Sciatic nerve (tissue), 2 donors: ENCODE data around the gene CCR4. TPM values are rescaled to one million over a fixed set of nuclear protein-coding genes. Genes with fewer than 3 reads are reported as not detected.
A peak's percentile ranks its signal among the peaks of the same experiment; 100 is the strongest.
"Not testable (repeated sequence)": the region's sequence is repeated elsewhere in the genome, so short reads cannot be mapped to it uniquely, and the experiment has no call there.

Experiments used
- ATAC-seq: fragments of 200-7000 bp; cut with Tn5 transposase; one replicate; pipeline ENCODE4 v1.9.1; 2020; ENCODE audit warnings: mild to moderate bottlenecking, moderate library complexity
- DNase-seq: peaks from one replicate; pipeline ENCODE4 v3.0.0-alpha.2; 2020; ENCODE audit warnings: low spot score
- intact Hi-C: fragments of 100-400 bp; cut with DNase I; formaldehyde crosslinking; loops from one replicate; pipeline ENCODE4 v1.14.2; 2022
- total RNA-seq: library from RNA; stranded (reverse); fragmentation: NEBNext Ultra II Directional; extraction: Animal tissue kit (Norgen Biotek cat#: 25700); gene quantifications from one replicate; pipeline ENCODE4 v1.2.1, GENCODE V29; 2021
- donor health status: DM: no; HTN: no; CAD: no.
- donor health status: DM: no; HTN: no; CAD: no.

Gene CCR4
- total RNA-seq, 1 donor from 2014 or later, result 0.27 TPM

DNA sequence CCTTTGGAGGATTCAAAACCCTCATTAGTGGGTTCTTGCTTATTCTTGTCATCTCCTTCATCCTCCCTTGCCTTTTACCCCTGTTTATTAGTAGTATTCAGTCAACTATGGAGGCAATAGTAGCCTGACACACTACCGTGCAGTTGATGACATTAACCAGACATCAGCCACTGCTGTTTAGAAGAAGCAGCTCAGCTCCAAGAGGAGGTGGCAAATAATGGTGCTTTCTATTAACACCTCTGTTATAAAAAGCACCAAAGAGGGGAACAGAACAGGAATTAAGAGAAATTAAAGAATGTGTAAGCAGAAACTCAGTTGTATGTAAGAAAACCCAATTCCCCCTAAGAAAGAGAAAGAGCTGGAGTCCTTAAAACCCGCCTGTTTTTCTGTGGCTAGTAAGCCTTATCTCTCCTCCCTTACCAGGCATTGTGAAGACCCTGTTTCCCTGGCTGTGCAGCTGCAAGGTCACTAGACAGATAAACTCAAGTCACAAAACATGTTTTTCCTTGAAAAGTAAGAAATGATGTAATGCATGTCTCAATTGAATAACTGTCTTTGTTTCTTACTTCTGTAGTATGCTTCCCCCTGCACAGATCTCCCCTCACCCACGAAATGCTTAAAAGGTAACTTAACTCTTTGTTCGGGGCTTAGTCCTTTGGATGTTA lies 21.2 kb downstream of the CCR4 start:
- ATAC-seq, result no peak
- intact Hi-C loops, result no loop called here
- no peak for DNase-seq

DNA sequence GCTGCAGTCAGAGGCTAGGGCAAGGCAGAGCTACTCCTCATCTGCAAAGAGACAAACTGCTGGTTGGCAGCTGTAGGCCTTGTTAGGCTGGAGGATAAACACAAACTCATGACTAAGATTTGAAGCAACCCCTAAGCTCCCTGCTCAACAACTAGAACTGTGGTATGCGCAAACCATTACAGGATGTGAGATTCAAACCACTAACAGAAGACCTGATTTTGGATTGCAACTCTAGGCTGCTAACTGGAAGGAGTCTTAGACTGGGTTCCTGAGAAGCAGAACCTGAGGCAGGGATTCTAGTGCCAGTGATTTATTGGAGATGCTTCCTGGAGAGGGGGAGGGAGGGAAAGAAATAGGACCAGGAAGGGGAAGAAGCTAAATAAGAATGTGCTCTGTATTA lies 22.5 kb downstream of the CCR4 start:
- intact Hi-C loops, result no loop called here
- DNase-seq (no peak), ATAC-seq (no peak)

DNA sequence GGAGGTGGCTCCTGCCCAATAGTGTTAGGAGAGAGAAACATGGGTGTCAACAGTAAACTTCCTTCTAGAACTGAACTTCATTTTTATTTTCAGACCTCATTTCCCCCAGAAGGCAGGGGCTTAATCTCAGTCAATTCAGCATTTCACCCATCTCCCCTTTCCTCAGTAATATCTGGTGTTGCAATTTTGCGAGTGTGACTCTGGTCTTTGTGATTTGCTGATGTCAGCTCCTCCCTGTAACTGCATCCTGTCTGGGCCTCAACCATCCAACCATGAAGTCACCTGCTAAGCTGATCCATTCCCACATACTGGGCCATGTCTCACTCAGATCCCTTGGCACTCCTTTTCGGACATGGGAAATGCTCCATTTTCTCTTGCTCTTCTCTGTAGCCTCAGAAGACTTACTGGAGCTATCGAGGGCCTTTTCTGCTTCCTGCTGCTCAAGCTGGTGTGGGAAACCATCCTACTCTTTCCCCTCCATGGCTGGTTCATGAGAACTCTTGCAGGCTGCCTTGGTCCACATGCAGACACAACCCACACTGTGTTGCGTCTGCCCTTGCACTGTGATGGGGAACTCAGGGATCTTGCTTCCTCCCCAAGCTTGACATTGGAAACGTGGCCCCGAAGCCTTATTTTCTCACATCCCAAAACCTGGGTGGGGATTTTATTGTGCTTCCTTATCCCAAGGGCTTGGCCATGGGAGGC lies 24.6 kb downstream of the CCR4 start:
- intact Hi-C loops, result no loop called here
- no peak for ATAC-seq

DNA sequence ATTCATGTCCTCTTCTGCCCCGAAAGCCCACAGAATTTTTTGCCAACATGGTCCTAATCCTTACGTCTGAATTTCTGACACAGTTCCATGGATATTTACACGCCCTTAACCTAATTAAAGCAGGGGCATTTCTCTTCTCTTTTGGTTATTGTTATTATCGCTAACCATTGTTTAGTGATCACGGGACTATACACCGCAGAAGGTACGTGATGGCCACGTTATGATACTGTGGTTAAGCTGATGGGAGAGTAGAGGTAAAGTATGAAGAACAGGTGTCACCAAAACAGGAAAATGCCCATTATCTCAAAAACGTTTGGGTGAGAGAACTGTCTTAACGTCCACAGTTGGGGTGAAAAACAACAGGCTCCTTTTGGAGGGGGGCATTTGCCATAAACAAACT lies 26.4 kb downstream of the CCR4 start:
- no peak for ATAC-seq
- DNase-seq, result no peak
- intact Hi-C loops, result no loop called here

More for the DNA sequence above, 24.6 kb downstream of the CCR4 start:
- DNase-seq, result no peak

DNA sequence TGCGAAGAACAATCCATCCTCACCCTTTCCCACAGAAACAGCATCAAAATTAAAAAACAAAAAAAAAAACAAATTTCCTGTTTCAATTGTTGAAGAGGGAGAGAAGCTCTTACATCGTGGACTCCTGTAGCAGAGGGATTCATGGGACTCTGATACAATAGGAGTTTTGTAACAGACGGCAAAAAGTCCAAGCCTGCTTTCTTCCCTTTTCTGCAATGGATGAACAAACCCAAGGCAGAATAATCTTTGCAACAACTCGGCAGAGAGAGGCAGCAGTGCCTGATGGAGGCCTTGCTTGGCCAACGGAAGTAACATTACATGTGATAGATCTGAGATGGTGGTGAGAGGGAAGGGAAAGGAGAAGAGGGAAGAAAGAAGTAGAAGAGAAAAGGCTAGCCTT lies 26.9 kb downstream of the CCR4 start:
- ATAC-seq (no peak), DNase-seq (no peak)
- intact Hi-C loops, result no loop called here

DNA sequence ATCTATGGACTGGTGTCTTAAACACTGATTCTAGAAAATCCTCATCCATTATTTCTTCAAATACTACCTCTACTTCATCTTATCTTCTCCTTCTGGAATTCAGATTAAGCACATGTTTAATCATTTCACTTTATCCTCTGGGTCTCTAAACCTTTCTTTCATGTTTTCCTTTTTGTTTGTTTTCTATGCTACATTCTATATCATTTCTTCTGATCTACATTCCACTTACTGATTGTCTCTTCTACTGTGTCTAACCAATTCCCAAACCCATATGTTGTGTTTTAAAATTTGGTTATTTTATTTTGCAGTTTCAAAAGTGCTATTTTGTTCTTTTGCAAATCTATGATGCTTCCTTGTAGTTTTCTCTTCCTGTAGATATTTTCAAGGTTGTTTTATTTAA lies 31.7 kb downstream of the CCR4 start:
- DNase-seq (no peak), ATAC-seq (no peak)
- intact Hi-C loops, result no loop called here

DNA sequence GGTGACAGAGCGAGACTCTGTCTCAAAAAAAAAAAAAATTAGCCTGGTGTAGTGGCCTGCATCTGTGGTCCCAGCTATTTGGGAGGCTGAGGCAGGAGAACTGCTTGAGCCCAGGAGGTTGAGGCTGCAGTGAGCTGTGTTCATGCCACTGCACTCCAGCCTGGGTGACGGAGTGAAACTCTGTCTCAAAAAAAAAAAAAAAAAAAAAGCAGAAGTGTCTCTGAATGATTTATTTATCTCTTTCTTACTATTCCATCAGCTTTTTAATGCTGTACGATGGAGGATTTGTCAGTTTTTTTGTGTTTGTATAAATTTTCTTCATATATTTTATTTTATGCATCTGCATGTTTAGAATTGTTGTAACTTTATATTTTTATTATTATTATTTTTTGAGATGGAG lies 33.5 kb downstream of the CCR4 start:
- not testable (repeated sequence) for ATAC-seq

DNA sequence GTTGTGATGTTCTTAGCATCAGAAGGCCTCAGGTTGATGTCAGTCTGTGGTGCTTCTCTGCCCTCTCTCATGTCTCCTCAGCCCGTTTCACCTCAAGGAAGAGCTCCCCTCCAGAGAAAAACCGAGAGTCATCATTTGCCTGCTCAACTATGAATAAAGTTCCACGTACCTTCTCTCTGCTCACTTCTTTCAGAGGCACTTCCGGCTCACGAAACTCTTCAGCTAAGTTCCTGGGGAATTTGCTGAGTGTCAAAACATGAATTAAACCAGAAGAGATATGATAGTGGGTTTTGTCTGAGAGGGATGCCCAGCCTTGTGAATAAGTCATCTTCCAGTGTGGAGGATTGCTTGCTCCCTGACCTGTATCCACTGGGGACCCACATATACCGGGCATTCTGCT lies 37.7 kb downstream of the CCR4 start:
- no peak for ATAC-seq

More for the DNA sequence above, 33.5 kb downstream of the CCR4 start:
- intact Hi-C loops, DNase-seq: not testable (repeated sequence)

DNA sequence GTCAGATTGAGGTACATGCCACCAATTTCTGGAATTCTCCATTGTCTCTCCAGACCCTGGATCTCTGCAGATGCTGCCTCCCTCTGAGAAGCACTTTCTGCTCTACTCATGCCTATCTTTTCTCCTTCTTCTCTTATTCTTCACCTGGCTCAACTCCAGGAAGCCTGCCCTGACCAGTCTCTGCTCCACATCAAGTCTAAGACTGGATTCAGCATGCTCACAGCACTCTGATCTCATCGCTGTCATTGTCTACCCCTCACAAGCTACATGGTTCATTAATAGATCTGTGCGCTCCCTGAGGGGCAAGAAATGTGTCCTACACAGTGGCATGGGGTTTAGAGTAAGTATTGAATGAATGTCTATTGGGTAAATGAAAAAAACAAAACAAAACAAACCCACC lies 38.7 kb downstream of the CCR4 start:
- no peak for ATAC-seq
- intact Hi-C loops, result no loop called here
- no peak for DNase-seq

More for the DNA sequence above, 37.7 kb downstream of the CCR4 start:
- no peak for DNase-seq
- intact Hi-C loops, result no loop called here

DNA sequence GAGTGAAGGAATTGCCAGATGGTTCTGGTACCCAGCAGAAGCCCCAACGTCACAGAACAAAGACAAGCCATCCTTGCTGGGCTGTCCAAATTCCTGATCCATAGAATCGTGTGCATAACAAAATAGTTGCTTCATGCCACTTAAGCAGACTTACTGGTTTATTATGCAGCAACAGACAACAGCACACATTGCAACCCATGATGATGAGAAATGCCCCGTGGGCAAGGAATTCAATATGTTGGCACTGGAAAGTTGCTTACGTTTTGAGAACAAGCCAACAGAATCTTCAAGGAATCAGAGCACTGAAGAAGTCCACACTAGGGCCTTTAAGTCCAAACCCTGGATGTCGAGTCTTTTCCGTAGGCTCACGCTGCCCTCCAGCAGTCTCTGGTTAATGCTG lies 40.3 kb downstream of the CCR4 start:
- intact Hi-C loops, result no loop called here
- ATAC-seq (no peak), DNase-seq (no peak)

DNA sequence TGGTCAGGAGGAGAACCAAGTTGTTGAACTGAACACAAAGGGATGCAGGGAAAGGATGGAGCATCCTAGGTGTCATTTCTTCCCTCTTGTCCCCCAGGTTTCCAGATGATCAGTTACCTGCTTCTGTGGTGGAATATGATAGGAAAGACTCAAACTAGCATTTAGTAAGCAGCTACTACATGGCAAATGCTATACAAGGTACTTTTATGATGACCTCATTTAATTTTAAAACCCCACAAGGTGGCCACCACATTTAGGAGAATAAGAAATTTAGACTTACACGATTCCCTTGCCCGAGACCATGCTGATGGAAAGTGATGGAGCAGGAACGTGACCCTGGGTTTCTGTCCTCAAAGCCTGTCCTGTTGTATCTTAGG lies 40.9 kb downstream of the CCR4 start:
- DNase-seq, result no peak
- no peak for ATAC-seq
- intact Hi-C loops, result no loop called here

DNA sequence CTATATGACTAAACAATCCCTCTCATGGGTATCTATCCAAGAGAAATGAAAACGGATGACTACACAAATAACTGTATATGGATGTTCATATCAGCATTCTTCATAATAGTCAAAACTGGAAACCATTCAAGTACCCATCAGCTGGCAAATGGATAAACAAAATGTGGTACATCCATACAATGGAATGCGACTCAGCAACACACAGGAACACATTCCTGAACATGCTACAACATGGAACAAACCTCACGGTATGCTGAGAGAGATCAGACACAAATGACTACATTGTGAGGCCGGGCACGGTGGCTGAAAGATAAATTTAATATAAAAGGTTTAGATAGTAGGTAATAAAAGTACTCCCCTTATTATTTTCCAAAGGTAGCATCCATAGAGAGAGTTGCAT lies 42.6 kb downstream of the CCR4 start:
- ATAC-seq (no peak), DNase-seq (no peak)
- intact Hi-C loops, result no loop called here

DNA sequence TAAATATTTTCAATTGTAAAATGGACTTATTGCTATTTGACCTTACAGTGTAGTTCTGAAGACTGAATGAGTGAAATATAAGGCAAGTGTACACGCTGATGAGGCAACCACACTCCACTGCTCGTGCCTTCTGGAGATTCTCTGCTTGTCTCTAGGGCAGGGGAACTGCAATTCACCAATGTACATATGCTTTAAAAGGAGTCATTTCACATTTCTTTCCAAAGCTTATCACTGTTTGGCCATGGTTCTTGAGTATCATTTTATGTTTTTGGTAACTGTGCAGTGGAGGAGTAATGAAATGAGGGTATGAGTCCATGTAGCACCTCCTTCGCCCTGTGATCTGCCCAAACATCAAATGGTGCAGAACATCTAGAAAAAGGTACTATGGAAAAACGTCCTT lies 43.7 kb downstream of the CCR4 start:
- ATAC-seq (no peak), DNase-seq (no peak)
- intact Hi-C loops, result no loop called here

DNA sequence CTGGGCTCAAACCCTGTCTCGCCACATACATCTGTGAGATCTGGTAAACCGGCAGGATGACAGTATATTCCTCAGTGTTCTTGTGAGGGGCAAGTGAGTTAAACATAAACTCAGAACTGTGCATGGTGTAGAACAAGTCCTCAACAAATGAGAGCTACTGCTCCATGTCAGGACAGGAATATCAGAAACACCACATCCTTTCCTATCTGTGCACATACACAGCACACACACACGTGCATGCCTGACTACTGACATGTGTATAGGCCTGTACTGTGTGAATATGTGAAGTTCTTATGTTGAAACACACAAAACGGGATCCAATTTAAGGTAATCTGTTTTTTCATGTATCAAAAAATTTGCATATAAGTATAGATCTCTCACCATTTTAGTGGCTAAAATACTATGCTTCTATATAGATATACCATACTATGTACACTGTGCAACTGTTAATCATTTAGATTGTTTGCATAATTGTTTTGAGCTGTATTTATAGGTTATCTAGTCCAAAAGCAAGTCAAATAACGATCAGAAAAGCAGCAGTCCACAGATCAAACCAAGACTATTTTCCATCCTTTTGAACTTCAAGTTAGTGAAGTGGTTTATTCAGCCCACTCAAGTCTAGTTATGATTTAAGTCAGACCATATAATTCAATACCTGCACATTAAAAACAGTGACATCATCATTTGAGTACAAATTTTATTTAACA lies 44.8 kb downstream of the CCR4 start:
- intact Hi-C loops, result no loop called here
- ATAC-seq (no peak), DNase-seq (no peak)

DNA sequence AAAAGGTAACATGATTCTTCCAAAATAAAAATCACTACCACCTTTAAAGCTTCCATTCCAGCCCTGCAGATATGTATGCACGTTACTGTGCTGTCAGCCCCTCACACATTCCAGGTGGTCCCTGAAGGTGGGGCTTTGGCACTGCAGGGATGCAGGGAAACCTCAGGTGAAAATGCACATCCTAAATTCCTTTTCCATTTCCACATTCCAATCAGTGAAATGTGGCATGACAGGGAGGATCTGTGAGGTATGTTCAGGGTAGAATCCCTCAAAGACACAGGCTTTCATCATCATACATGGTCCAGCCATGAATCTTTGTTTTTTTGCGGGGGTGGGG lies 45.3 kb downstream of the CCR4 start:
- no peak for DNase-seq
- intact Hi-C loops, result no loop called here
- ATAC-seq, result no peak

DNA sequence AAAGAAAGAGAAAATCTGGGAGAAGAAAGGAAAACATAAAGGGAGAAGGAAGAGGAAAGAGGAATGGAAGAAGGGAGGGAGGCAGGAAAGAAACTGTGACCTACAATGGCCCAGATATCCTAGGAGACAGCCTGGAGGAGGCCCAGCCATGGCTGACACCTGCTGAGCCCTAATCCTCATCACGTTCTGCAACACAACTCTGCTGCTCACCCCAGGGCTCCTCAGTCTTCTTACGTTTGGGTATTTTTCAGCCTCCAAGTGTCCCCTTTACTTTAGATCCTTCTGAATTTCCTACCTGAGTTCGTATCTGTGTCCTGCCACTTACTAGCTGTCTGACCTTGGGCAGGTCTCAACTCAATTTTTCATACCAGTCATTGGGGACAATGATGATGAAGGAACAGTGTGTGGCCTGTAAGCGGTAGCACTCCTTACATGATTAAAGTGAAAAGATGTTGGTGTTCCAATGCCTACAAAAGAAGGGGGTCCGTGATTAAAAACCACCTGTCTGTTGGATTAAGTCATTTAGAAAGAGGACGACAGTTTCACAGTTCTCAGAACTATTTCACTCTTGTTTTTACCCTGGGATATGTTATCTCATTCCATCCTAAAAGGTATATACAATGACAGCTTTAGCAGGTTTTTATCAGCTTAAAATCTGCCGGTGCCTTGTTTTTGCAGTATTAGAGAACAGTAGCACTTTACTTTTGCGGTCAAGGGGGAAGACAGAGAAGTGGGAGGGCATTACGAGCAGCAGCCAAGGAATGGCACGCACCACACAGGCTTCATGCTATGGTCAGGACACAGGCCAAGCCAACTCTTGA lies 47.4 kb downstream of the CCR4 start:
- no peak for ATAC-seq
- intact Hi-C loops, result no loop called here
- no peak for DNase-seq

DNA sequence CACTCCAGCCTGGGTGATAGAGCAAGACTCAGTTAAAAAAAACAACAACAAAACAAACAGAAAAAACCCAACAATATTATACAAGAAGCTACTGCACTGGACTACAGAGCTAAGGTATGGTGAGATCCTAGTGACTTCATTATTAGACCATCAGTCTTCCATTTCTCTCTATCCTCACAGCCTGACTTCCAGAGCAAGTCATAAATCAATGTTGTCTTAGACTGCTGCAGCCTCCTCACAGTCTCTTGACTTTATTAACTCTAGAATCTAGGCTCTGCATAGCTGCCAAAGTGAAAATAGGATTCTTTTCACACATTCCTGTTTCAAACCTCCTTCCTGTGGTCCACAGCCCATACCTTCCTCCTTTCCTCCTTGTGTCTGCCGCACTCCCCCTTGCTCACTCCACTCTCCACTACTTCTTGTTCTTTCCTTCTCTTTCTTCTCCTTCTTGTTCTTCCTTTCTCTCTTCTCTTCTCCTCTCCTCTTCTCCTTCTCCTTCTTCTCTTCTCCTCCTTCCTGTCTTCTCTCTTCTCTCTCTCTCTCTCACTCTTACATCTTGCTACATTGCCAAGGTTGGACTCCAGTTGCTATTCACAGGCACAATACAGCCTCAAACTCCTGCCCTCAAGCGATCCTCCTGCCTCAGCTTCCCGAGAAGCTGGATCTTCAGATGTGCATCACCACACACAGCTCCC lies 49.4 kb downstream of the CCR4 start:
- ATAC-seq (no peak), DNase-seq (no peak)
- intact Hi-C loops, result no loop called here

DNA sequence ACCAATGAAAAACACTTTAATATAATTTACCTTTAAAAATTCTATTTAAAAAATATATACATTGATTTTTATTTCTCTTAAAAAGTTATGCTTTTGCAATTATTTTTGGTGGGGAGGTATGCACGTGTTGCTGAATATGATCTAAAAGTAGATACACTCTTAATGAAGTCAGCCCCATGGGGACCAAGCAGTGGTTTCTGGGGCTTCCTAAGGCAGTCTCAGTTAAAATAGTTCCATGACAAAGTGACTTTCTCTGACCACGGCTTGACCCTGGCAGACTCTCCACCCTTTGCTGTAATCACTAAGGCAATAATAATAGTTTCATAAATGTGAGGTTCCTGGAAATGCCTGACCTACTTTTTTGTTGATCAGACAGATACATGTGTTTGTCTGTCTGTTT lies 50.4 kb downstream of the CCR4 start:
- DNase-seq (no peak), ATAC-seq (peak; percentile 81)
- intact Hi-C loops, result no loop called here

DNA sequence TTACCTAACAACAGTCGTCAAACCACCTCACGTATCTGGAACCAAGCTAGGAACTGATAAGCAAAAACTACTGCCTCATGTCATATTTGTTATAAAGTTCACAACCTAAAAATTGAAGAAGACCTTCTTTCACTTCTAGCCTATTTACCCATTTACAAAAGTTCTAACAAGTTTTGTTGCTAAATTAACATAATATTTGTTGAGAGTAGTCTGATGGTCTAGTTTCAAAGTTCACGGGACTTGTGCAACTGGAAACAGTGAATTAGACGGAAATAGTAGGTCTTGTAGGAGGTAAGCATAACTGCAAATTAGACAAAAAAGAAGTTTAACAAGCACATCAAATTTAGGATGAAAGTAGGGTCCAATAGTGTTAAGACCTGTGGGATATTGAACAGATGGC lies 51.9 kb downstream of the CCR4 start:
- intact Hi-C loops, result no loop called here
- ATAC-seq (no peak), DNase-seq (no peak)
